OCI-M1 (cell line): Measurements from ENCODE around the gene CNDP1.

Experiments used
- DNase-seq: peaks from one replicate; lab custom pipeline; 2025; lab: John Stamatoyannopoulos, UW

CNDP1 gene

GRCh38 chr18:74626049-74626874 is 92.0 kb downstream of the CNDP1 start:
- no peak for DNase-seq

- DNase-seq, result no peak
Observed at GRCh38 chr18:74630804-74631203, 96.5 kb downstream of the CNDP1 start.

GRCh38 chr18:74631212-74631611 is 96.9 kb downstream of the CNDP1 start:
- no peak for DNase-seq

- DNase-seq, result peak; percentile 67
Observed at GRCh38 chr18:74631623-74632350, 97.5 kb downstream of the CNDP1 start.

DNA sequence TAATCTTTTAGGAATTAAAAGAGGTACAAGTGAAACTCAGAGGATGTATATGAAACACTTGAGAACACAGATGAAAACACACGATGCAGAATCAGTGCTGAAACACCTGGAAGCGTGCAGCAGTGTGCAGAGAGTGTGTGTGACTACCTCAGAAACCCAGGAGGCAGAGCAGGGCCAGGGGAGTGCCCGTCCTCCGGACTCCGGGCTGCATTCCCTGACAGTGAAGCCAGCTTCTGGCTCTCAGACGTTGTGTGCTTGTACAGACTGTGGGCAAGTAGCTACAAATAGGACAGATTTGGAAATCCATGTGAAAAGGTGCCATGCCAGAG is 98.0 kb downstream of the CNDP1 start:
- no peak for DNase-seq

- DNase-seq, result no peak
Observed at GRCh38 chr18:74632856-74633255, 98.6 kb downstream of the CNDP1 start.

- DNase-seq, result no peak
Observed at GRCh38 chr18:74633652-74634352, 99.5 kb downstream of the CNDP1 start.

DNA sequence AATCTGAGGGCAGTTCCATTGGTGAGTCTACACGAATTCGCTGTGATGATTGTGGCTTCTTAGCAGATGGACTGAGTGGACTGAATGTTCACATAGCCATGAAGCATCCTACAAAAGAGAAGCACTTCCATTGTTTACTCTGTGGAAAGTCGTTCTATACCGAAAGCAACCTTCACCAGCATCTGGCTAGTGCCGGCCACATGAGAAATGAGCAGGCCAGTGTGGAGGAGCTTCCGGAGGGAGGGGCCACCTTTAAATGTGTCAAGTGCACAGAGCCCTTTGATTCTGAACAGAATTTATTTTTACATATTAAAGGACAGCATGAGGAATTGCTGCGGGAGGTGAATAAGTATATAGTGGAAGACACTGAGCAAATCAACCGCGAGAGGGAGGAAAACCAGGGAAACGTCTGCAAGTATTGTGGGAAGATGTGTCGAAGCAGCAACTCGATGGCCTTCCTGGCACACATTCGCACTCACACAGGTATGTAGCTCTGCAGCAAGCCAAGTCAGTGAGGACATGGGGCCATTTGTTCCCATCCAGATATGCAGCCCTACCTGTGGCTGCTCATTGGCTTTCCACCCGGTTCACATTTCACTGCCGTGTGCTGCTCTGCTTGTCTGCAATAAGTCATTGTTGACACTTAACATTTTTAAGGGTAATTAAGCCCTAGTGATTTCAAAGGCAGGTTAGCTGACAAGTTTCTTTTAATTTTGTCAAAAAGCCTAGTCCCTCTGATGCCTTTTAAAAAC is 101.1 kb downstream of the CNDP1 start:
- DNase-seq, result no peak
